Stimulated activated CD4-positive, alpha-beta T cell treated with anti-CD3 and anti-CD28 coated beads, Interleukin-1b, Interleukin-23, amount 100 ng/mL, for 4 hours (primary cell): ENCODE results near the gene FGF6.
"Not testable (repeated sequence)": the region's sequence is repeated elsewhere in the genome, so short reads cannot be mapped to it uniquely, and the experiment has no call there.

Experiments
- DNase-seq, 2 donors: peaks; one replicate each; pipeline ENCODE4 v3.0.0-alpha.2; 2020; ENCODE audit warnings: low read depth in 2 of 2

FGF6 gene

GRCh38 chr12:4418913-4419312 lies 26.7 kb downstream of the FGF6 start:
- DNase-seq, result no peak

- no peak for DNase-seq
Measured at GRCh38 chr12:4417936-4418335, 27.7 kb downstream of the FGF6 start.

DNA sequence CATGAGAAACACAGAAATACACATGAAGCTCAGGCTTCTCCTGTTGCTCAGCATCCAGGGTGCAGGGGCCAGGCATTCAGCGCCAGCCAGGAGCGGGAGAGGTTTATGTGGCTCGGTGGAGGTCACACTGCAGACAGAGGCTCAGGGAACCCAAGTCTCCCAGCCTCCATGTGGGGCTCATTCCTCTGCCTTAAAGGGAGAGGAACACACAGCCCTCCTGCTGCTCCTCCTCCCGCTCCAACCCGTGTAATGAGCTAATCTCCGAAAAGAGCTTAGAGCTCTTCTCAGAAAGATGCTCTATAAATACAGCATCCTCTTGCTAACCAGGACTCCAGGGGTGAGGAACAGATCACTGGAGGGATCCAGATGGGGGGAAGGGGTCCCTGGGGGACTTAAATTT lies 28.2 kb downstream of the FGF6 start:
- no peak for DNase-seq

DNA sequence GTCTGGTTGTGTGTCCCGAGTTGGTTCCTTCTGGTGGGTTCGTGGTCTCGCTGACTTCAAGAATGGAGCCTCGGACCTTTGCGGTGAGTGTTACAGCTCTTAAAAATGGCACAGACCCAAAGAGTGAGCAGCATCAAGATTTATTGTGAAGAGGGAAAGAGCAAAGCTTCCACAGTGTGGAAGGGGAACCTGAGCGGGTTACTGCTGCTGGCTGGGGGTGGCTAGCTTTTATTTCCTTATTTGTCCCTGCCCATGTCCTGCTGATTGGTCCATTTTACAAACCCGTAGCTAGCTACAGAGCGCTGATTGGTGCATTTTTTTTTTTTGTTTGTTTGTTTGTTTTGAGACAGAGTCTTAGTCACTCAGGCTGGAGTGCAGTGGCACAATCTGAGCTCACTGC lies 29.3 kb downstream of the FGF6 start:
- no peak for DNase-seq

GRCh38 chr12:4412465-4412864 lies 33.1 kb downstream of the FGF6 start:
- no peak for DNase-seq

GRCh38 chr12:4412056-4412455 lies 33.6 kb downstream of the FGF6 start:
- no peak for DNase-seq

GRCh38 chr12:4407136-4407535 lies 38.5 kb downstream of the FGF6 start:
- DNase-seq, result no peak

DNA sequence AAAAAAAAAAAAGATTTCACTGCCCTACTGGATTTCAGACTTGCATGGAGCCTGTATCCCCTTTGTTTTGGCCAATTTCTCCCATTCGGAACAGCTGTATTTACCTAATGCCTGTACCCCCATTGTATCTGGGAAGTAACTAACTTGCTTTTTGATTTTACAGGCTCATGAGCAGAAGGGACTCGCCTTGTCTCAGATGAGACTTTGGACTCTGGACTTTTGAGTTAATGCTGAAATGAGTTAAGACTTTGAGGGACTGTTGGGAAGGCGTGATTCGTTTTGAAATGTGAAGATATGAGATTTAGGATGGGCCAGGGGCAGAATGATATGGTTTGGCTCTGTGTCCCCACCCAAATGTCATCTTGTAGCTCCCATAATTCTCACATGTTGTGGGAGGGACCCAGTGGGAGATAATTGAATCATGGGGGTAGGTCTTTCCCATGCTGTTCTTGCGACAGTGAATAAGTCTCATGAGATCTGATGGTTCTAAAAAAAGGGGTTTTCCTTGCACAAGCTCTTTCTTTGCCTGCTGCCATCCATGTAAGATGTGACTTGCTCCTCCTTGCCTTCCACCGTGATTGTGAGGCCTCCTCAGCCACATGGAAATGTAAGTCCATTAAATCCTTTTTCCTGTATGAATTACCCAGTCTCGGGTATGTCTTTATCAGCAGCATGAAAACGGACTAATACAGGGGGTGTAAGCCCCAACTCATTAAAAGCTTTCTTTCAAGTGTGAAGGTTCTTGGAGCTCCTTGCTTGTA lies 40.6 kb downstream of the FGF6 start:
- not testable (repeated sequence) for DNase-seq

DNA sequence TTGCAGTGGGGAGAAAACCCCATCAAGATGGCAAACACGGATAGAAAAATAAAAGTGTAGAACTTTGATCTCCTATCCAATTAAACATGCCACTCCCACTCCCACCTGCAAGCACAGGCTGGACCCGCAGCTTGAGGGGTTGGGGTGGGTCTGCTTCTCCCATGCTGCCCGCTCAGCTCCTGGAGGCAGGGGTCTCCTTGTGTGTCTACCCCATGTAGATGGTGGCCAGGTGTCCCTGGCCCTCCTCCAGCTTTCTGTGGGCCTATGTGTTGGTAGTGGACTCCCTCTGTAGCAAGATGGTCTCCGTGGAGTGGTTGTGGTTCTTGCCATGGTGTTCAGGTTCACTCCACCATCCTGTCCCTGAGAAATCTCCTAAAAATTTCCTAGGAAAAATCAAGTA lies 42.6 kb downstream of the FGF6 start:
- no peak for DNase-seq

- DNase-seq, result no peak
Measured at GRCh38 chr12:4401117-4401516, 44.5 kb downstream of the FGF6 start.

DNA sequence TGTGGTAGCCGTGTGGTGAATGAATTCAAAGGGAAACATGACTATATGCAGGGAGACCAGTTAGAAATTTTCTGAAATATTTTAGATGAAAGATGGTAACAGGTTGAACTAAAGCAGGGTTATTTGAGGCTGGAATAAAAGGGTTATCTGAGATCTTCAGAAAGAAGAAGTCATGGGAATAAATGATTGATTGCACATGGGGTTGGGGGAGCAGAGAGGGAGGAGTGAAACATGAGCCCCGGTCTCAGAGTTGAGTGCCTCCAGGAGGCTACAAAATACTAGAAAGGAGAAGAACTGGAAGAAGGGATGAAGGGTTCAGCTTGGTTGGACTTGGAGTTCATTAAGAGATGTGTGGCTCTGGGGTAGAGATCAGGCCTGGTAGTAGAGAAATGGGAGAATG lies 49.8 kb downstream of the FGF6 start:
- no peak for DNase-seq

DNA sequence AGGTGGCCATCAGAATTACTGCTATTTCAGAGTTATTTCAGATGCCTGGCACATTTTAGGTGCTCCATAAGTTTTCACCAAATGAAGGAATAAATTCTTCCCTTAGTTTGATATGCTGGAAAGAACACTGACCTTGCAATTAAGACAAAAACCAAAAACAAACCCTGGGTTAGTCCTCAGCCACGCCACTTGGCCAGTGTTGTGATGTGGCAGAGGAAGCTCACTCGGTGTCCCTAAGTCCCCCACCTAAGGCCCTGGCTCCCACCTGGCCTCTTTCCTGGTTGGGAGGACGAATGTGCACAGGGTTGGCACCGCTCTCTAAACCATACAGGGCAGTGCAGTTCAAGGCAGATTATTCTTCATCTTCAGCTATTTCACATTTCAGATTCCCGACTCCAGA lies 52.4 kb downstream of the FGF6 start:
- no peak for DNase-seq

DNA sequence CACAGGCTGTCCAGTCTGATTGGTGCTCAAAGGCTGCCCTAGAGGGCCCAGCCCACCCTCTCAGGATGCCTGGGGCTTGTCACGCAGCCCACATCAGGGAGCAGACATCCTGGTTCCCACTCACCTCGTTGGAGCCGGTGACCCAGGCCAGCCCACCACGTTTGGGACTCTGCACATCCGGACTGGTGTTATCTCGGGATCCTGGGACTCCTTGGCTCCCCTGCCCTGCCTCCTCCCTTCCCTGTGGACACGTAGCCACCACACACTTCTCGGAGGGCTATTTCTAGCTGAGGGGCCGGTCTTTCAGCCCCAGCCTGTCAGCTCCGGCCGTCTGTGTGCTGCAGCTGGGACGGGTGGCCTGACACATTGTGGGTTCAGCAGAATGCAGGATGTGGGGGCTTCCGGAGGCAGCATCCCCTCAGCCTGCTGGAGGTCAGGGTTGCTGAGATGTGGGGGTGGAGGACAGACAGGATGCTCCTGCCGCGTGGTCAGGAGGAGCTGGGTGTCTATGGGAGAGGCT lies 53.3 kb downstream of the FGF6 start:
- DNase-seq, result no peak

GRCh38 chr12:4388662-4389061 lies 57.0 kb downstream of the FGF6 start:
- no peak for DNase-seq

GRCh38 chr12:4388032-4388431 lies 57.6 kb downstream of the FGF6 start:
- no peak for DNase-seq

DNA sequence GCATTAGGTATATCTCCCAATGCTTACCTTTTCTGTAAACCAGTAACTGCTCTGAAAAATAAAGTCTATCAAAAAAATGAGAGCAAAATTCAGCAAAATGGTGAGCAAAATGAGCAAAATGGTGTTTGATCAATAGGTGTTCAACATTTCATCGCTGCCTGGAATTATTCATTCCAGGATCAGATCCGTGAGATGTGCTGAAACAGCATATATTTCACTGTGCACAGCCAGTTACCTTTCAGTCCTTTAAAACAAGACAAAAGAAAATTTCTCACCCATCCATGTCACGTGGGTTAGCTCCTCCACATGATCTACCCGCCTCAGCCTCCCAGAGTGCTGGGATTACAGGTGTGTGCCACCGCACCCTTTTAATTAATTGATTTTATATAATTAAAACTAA lies 58.0 kb downstream of the FGF6 start:
- DNase-seq, result no peak

DNA sequence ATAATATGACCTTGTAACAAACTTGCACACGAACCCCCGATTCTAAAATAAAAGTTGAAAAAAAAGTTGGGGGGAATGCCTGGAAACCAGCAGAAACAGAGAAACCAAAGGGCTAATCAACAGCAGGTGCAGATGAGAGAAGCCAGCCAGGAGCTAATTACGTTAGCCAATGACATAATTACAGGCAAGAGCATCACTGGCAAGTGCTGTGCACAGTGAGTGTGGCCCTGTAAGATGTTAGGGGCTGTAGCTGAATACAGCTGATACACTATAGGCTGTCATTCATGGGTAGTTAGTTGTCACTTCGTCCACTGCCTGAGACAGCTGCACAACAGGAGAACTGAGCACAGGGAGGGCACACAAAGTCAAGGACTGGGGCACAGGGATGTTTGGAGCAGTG lies 58.8 kb downstream of the FGF6 start:
- DNase-seq, result no peak
